ENCODE data around the gene FGF11.

DNA sequence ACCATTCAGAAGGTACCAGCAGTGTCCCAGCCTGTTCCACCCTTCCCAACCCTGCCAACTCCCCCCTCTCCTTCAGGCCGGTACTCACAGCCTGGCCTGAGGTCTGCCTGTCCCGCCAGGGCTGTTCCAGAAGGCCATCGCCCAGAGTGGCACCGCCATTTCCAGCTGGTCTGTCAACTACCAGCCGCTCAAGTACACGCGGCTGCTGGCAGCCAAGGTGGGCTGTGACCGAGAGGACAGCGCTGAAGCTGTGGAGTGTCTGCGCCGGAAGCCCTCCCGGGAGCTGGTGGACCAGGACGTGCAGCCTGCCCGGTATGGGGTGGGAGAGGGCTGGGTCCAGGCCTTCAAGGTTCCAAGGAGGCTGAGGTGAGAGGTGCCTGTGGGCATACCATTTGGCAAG lies 24.5 kb upstream of the FGF11 start:
- TF ChIP-seq CTCF (IDR thresholded peaks at IDR 0.05) (no peak), POLR2A (IDR thresholded peaks at IDR 0.05) (no peak)
